Lower leg skin (tissue), 3 donors: Measurements from ENCODE around the gene ILK.

Source experiments
- CTCF ChIP-seq, 3 donors: fragments of 450-650 bp; IDR thresholded peaks; one replicate each; pipeline ENCODE4 v1.5.1; 2016; ENCODE audit warnings: antibody characterized with exemption in 3 of 3, mild to moderate bottlenecking in 3 of 3, moderate library complexity in 2 of 3
- POLR2A ChIP-seq, 2 donors: fragments of 450-650 bp; IDR thresholded peaks; one replicate each; pipeline ENCODE4 v1.6.1; 2016 to 2017; ENCODE audit warnings: antibody characterized with exemption in 2 of 2, mild to moderate bottlenecking in 1 of 2, moderate library complexity in 1 of 2

- TF ChIP-seq CTCF (IDR thresholded peaks at IDR 0.05) (no peak), POLR2A (IDR thresholded peaks at IDR 0.05) (no peak)
These were observed 24.2 kb downstream of the ILK start for GRCh38 chr11:6627762-6628241.
